ENCODE results near the gene VIT.
"Not testable (repeated sequence)": the region's sequence is repeated elsewhere in the genome, so short reads cannot be mapped to it uniquely, and the experiment has no call there.

Gene VIT

DNA sequence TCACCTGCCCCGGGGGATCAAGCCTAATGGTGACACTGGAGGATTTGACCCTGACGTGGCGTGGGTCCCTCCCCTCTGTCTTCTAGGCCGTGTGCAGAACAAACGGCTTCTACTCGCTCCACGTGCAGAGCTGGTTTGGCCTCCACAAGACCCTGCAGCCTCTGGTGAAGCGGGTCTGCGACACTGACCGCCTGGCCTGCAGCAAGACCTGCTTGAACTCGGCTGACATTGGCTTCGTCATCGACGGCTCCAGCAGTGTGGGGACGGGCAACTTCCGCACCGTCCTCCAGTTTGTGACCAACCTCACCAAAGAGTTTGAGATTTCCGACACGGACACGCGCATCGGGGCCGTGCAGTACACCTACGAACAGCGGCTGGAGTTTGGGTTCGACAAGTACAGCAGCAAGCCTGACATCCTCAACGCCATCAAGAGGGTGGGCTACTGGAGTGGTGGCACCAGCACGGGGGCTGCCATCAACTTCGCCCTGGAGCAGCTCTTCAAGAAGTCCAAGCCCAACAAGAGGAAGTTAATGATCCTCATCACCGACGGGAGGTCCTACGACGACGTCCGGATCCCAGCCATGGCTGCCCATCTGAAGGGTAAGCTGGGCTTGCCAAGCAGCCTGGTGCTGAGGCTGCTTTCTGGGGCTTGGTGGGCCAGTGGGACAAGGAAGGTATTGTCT lies 112.0 kb downstream of the VIT start:
- no peak for DNase-seq (ENCODE audit: low spot score)

DNA sequence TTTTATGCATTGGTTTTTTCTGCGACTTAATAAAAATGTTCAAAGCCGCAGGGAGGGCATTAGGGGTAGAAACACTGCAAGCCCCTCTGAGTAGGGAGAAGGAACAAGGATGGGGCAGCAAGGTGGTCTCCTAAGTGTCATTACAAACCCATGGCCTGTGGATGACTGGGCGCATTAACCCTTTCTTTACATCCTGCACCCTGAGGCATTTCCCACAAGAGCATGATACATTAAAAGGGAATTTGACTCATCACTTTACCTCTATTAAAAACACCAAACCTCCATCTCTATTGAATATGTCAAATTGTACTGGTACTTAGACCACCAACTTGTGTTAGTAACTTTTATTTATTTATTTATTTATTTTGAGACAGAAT lies 112.5 kb downstream of the VIT start:
- DNase-seq (ENCODE audit: low spot score), result no peak

DNA sequence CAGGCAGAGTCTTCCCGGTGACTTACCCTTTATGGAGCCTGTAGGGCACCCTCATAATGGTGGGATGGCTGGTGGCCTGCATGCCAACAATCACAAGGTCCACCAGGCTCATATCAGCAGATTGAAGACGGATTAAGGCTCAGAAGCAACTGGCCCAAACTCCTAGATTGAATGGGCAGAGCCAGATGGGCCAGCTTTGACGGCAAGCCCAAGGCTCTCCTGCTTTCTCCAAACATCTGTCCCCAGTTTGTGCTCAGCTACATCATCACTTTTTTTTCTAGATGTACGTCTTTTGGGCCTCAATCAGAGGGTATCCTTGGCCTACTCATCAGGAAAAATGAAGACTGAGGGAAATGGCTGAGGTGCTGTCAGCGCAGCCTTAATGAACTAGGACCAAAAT lies 114.6 kb downstream of the VIT start:
- no peak for DNase-seq (ENCODE audit: low spot score)

DNA sequence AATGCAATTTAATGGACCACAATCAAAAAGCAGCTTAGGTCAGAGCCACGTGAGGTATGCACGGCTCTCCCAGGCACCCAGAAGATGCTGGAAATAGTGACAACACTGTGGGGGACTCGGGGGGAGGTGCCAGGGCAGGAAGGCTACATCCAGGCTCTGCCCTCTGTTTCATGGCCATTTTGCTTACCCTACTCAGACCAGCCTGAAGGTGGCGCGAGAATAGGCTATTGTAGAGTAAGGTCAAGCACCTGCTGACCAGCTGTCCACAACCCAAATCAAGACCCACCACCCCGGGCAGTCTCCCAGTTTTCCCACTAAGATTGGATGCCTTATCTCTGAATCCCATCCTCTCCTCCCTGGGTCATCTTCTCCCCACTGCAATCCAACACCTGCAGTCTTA lies 115.7 kb downstream of the VIT start:
- DNase-seq (ENCODE audit: low spot score), result no peak

GRCh38 chr2:36818542-36818941 lies 122.0 kb downstream of the VIT start:
- no peak for DNase-seq (ENCODE audit: low spot score)

GRCh38 chr2:36819095-36819711 lies 122.7 kb downstream of the VIT start:
- DNase-seq (ENCODE audit: low spot score), result no peak

DNA sequence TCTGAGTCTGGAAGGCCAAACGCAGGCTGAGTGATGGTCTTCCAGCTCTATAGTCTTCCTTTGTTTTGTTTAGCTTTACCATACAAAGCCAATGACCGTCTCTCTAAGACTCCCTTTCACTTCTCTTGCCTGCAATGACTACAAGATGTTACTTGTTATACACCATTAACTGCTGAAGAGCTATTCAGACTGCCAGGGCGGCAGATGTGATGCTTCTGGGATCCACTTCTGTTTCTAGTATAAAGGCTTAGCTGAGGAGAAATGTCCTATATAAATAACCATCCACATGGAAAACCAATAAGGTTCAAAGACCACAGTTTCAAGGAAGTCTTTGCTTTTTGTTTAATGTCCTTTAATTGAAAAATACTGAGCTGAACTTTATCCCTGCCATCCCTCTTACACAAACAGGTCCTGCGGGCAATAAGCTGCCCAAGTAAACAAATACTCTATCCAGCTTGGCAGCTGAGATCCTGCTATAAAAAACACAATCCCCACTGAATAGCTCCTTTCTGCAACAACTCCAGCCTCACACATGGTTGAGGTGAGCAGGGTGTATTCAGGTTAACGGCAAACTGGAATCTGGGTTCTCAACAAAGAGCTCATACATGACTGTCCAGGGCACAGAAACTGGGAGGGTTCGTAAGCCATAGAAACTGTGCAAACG lies 124.6 kb downstream of the VIT start:
- DNase-seq (ENCODE audit: low spot score), result no peak

DNA sequence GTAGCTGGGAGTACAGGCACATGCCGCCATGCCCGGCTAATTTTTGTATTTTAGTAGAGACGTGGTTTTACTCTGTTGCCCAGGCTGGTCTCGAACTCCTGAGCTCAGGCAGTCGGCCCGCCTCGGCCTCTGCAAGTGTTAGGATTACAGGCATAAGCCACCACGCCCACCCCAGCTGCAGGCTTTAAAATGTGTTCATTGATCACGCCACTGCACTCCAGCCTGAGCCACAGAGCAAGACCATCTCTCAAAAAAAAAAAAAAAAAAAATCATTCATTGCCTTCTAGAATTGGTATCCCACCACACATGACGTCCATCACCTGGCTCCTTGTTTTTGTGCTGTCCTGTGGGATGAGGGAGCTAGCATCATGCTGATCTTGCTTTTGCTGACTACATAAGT lies 127.4 kb downstream of the VIT start:
- DNase-seq (ENCODE audit: low spot score), result no peak

DNA sequence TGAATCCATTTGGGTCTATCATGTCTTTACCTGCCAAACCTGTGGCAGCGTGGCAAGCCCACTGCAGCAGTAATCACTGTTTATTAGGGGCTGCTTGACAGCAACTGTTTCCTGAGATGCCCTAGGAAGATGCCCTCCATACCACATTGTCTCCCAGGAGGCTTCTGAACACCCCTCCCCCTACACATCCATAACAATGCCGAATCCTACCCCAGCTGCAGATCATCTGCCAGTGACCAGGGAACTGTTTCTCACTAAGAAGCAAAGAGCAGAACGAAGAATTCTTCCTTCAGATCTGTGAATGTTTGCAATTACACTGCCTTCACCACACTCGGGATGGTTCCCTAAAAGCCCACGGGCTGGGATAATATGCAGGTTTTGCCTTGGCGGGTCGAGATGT lies 127.8 kb downstream of the VIT start:
- no peak for DNase-seq (ENCODE audit: low spot score)

- DNase-seq (ENCODE audit: low spot score), result not testable (repeated sequence)
Measured at GRCh38 chr2:36824683-36825082, 128.2 kb downstream of the VIT start.

DNA sequence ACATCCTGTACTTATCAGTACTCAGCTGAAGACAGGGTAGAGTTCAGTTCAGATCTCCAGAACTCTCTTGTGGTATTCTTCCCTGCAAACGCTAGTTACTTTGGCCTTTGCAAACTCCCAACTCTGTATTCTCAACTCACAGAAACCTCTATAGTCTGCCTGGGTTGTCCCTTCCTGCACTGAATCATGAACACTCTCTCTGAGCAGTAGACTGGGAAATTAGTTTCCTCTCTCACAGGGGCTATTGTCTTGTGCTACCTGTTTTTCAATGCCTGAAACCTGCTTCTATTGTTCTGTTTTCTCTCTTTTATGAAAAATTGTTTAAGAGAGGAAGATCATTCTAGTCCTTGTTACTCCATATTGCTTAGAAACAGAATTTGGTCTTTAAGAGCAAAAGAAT lies 134.7 kb downstream of the VIT start:
- no peak for DNase-seq (ENCODE audit: low spot score)

DNA sequence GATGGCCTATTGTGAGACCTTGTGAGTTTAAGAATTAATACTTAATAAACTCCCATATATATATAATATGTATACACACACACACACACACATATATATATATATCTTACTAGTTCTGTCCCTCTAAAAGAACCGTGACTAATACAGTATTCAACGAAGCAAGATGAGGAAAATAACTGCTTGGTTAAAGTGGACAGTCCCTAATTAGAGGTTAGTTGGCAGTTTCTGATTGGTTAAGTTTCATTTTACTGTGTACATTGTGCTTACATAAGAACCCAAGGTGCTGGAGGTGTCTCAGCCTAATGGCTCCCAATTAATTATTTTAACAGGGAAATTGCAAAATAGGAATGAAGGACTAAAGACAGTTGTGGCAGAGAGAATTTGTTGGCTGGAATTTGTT lies 137.7 kb downstream of the VIT start:
- DNase-seq (ENCODE audit: low spot score), result no peak

GRCh38 chr2:36834731-36835524 lies 138.4 kb downstream of the VIT start:
- no peak for DNase-seq (ENCODE audit: low spot score)

- DNase-seq (ENCODE audit: low spot score), result no peak
Measured at GRCh38 chr2:36839976-36840617, 143.6 kb downstream of the VIT start.

DNA sequence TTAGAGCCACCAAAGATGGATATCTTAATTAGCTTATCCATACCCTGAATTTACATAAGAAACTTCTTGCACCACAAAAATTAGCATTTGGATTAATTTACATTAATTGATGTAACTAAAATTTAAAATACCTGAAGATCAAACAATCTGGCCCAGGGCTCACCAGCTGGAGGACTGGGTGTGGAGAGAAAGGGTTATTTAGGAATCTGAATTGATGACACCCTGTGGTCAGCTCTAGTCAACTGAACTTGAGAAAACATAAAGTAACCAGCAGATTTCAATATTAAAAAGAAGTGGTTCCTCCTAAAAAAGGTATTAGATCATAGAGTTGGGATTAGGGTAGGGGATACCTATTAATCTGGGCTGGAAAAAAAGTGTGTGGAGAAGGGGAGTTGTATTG lies 147.3 kb downstream of the VIT start:
- no peak for DNase-seq (ENCODE audit: low spot score)

DNA sequence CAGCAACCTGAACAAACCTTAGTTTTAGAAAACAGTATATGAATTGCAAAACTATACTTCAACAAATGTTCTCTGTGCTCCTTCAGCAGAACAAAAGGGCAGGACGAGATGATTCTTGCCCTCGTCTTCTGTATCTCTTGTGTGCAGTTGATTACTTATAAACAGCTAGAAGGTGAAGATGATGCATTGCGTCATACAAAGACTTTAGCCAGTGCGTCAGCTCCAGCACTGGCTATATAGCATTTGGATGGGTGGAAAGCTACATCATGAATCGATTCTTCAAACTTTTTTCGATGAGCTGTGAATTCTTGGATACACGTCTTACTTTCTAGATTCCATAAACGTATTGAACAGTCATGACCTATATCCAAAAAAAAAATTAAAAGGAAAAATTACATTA lies 152.8 kb downstream of the VIT start:
- no peak for DNase-seq (ENCODE audit: low spot score)

GRCh38 chr2:36854241-36854640 lies 157.7 kb downstream of the VIT start:
- DNase-seq (ENCODE audit: low spot score), result no peak

- no peak for DNase-seq (ENCODE audit: low spot score)
Measured at GRCh38 chr2:36855429-36855828, 158.9 kb downstream of the VIT start.

- no peak for DNase-seq (ENCODE audit: low spot score)
Measured at GRCh38 chr2:36857713-36858112, 161.2 kb downstream of the VIT start.

DNA sequence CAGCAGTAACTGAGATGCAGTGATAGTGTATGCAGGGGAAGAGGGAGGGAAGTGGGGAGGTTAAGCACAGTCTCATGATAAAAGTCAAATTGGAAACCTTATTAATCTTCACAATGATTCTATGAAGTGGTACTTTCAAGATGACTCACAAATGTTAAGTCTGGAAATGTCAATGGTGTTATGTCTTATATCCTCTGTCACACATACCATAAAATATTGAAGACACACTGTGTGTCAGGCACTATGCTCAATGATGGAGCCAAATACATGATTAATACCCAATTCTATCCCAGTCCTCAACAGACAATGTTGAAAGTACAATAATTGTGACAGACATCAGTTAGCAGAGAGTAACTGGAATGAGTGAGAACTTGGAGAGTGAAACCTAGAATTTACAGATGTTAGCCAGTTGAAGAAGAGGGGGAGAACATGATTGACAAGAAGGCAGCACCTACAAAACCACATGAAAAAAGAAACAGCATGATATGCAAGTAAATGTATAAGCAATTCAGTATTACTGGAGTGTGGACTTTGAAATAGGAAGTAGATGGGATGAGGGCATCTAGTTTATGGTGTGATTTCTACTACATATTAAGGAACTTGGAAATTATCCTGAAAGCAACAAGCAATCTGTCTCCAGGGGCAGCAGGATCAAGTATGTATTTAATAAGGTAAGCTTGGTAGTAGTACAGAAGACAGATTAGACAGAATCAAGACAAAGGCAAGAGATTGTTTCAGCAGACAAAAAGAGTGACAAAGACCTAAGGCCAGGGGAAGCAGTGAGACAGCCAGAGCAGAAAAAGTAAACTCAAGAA lies 162.3 kb downstream of the VIT start:
- DNase-seq (ENCODE audit: low spot score), result no peak

DNA sequence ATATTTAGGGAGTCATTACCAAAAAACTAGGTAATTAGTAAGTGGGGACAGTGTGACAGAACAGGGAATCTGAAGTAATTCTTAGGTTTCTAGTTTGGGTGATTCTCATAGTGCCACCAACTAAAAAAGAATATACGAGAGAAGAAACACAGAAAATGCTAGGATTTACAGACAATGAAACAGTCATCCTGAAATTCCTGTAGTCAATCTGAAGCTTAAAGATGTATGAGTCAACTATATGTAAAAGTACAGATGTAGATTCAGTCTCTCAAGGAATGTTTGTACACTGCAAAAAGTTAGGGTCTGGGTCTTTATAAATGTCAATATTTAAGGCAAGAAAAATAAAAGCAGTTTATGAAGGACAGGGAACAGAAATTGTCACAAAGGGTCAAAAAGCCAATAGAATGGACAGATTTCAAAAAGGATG lies 162.9 kb downstream of the VIT start:
- DNase-seq (ENCODE audit: low spot score), result no peak
